ENCODE measurements around the gene FRMPD4.

DNA sequence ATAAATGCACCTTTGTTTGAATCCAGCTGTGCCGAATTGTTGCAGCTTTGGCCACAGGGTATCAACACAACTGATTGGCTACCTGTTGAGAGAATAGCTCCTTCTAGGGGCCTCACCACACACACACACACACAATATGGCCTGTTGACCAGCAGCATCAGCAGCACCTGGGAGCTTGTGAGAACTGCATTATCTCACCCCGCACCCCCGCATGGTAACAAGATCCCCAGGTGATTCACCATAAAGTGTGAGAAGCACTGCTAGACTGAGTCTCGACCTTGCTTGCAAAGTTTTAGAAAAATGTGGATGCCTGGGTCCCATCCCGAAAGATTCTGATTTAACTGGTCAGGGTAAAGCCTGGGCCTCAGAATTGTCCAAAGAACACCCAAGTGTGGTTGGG is 476.0 kb downstream of the FRMPD4 start:
- TF ChIP-seq, protein P1, sequence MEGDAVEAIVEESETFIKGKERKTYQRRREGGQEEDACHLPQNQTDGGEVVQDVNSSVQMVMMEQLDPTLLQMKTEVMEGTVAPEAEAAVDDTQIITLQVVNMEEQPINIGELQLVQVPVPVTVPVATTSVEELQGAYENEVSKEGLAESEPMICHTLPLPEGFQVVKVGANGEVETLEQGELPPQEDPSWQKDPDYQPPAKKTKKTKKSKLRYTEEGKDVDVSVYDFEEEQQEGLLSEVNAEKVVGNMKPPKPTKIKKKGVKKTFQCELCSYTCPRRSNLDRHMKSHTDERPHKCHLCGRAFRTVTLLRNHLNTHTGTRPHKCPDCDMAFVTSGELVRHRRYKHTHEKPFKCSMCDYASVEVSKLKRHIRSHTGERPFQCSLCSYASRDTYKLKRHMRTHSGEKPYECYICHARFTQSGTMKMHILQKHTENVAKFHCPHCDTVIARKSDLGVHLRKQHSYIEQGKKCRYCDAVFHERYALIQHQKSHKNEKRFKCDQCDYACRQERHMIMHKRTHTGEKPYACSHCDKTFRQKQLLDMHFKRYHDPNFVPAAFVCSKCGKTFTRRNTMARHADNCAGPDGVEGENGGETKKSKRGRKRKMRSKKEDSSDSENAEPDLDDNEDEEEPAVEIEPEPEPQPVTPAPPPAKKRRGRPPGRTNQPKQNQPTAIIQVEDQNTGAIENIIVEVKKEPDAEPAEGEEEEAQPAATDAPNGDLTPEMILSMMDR (IDR thresholded peaks at IDR 0.05) = no peak
- no peak for TF ChIP-seq POLR2A (IDR thresholded peaks at IDR 0.05)
